ENCODE measurements around the gene STK40.

DNA sequence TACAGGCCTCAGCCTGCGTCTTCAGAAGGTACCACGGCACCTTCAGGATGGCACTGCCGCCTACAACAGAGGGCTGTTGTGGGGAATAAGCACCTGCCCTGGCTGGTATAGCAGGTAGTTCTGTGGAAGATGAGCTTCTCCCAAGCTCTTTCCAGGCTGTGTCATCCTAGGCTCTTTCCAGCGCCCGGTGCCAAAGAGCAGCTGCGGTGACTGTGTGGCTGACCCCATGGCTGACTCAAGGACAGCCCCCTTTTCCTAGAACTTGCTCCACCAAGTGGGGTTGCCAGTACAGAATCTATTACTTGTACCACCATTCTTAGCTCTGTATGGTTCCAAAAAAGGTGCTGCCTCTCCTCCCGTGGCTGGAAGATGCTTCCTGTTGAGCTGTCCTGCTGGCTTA is 40.4 kb downstream of the STK40 start:
- TF ChIP-seq, protein P1, sequence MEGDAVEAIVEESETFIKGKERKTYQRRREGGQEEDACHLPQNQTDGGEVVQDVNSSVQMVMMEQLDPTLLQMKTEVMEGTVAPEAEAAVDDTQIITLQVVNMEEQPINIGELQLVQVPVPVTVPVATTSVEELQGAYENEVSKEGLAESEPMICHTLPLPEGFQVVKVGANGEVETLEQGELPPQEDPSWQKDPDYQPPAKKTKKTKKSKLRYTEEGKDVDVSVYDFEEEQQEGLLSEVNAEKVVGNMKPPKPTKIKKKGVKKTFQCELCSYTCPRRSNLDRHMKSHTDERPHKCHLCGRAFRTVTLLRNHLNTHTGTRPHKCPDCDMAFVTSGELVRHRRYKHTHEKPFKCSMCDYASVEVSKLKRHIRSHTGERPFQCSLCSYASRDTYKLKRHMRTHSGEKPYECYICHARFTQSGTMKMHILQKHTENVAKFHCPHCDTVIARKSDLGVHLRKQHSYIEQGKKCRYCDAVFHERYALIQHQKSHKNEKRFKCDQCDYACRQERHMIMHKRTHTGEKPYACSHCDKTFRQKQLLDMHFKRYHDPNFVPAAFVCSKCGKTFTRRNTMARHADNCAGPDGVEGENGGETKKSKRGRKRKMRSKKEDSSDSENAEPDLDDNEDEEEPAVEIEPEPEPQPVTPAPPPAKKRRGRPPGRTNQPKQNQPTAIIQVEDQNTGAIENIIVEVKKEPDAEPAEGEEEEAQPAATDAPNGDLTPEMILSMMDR (conservative IDR thresholded peaks at IDR 0.05; ENCODE audit: low read length), result no peak
- no peak for TF ChIP-seq EZH2phosphoT487 (IDR thresholded peaks at IDR 0.05; ENCODE audit: borderline replicate concordance, low read depth, low read length)

All from OCI-LY7 (cell line).